ENCODE data around the gene PATE3. TPM values are rescaled to one million over a fixed set of nuclear protein-coding genes. Genes with fewer than 3 reads are reported as not detected.

Gene PATE3
- polyA plus RNA-seq, 3 donors: not detected

DNA sequence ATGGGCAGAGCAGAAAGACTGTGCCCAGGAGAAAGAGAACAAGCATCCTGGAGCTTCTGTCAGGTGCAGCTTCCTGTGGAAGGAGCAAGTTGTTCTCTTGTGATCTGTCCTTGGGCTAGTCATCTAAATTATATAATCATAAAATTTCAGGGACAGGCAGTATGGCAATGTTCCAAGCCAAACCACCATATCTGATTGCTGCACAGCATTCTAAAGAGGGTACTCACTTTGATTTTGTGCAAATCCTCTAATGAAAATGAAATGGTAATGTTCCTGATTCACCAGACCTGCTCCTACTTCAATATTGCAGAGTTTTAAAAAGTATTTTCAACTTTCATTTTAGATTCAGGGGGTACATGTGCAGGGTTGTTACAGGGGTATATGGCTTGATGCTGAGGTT, 9.2 kb upstream of the PATE3 start, which contains the start of gene PATE2:
TSS of gene PATE2 (minus strand) at position 101 of the 400 bp plus-strand sequence. CDS start at position 46, 55 bp downstream.
- Histone ChIP-seq H3K79me2 (ENCODE audit: insufficient read depth, low read length) (no peaks in the 10 kb centered on the region), H3K27ac (ENCODE audit: low read depth in 1 of 2, low read length in 2 of 2) (no peak within 1 kb of the TSS), H3K4me3 (replicated peaks in 1 of 3; ENCODE audit: low read depth in 2 of 3, low read length in 3 of 3) (no peak within 1 kb of the TSS), H3K9me3 (replicated peaks in 1 of 2; ENCODE audit: control insufficient read depth in 1 of 2, insufficient read depth in 1 of 2, low read length in 2 of 2) (no peaks in the 10 kb centered on the region), H2AFZ (ENCODE audit: insufficient read depth, low read depth, low read length, poor library complexity, severe bottlenecking) (no peak within 1 kb of the TSS), H3K9ac (ENCODE audit: insufficient read depth, low read length, poor library complexity, severe bottlenecking) (no peak within 1 kb of the TSS), H3K4me2 (replicated peaks; ENCODE audit: extremely low read depth, low read length, poor library complexity, severe bottlenecking) (no peak within 1 kb of the TSS), H3K27me3 (ENCODE audit: control insufficient read depth in 2 of 2, insufficient read depth in 2 of 2, low read length in 2 of 2) (no peaks in the 10 kb centered on the region), H3K4me1 (ENCODE audit: control insufficient read depth in 1 of 2, insufficient read depth in 2 of 2, low read length in 2 of 2) (no peaks in the 10 kb centered on the region), H4K20me1 (ENCODE audit: insufficient read depth, low read length) (no peaks in the 10 kb centered on the region), H3K36me3 (replicated peaks in 1 of 2; ENCODE audit: control insufficient read depth in 1 of 2, insufficient read depth in 2 of 2, low read length in 2 of 2) (no peaks in the 10 kb centered on the region)
- Mint-ChIP-seq H3K4me1 (no peaks in the 10 kb centered on the region), H3K27me3 (ENCODE audit: low read depth in 3 of 3) (peaks cover 0 to 3% (median 1%) of the 10 kb centered on the region in 3 donors), H3K4me3 (no peak within 1 kb of the TSS), H3K9me3 (peaks cover 0 to 9% (median 3%) of the 10 kb centered on the region in 7 donors), H3K36me3 (no peaks in the 10 kb centered on the region), H3K27ac (no peak within 1 kb of the TSS)
- TF ChIP-seq, protein P1, sequence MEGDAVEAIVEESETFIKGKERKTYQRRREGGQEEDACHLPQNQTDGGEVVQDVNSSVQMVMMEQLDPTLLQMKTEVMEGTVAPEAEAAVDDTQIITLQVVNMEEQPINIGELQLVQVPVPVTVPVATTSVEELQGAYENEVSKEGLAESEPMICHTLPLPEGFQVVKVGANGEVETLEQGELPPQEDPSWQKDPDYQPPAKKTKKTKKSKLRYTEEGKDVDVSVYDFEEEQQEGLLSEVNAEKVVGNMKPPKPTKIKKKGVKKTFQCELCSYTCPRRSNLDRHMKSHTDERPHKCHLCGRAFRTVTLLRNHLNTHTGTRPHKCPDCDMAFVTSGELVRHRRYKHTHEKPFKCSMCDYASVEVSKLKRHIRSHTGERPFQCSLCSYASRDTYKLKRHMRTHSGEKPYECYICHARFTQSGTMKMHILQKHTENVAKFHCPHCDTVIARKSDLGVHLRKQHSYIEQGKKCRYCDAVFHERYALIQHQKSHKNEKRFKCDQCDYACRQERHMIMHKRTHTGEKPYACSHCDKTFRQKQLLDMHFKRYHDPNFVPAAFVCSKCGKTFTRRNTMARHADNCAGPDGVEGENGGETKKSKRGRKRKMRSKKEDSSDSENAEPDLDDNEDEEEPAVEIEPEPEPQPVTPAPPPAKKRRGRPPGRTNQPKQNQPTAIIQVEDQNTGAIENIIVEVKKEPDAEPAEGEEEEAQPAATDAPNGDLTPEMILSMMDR (IDR thresholded peaks at IDR 0.05): no peak
- DNase-seq: no peak
- intact Hi-C loops (cut with micrococcal nuclease): no loop called here

DNA sequence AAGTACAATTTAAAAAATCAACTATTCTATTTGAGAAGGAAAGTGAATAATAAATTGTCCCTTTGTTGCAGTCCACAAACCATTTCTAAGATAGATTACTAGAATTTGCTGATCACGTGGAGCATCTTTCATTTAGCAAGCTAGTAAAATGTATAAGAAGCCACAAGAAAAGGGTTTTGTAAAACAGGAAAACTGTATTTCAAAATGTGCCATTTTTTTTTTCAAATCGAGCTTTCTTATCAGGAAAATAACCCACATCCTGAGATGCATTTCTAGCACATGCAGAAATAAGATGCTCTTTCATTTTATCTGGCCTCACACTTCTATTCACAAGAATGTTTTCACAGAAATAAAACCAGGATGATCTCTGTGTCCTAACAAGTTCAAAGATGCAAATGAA, 3.2 kb upstream of the PATE3 start:
- Mint-ChIP-seq H3K9me3 (peaks cover 0 to 11% (median 4%) of the 10 kb centered on the region in 7 donors), H3K4me1 (no peaks in the 10 kb centered on the region), H3K36me3 (no peaks in the 10 kb centered on the region), H3K4me3 (no peak overlapping the region), H3K27ac (no peak overlapping the region), H3K27me3 (ENCODE audit: low read depth in 3 of 3) (no peaks in the 10 kb centered on the region)
- Histone ChIP-seq H2AFZ (ENCODE audit: insufficient read depth, low read depth, low read length, poor library complexity, severe bottlenecking) (no peak overlapping the region), H4K20me1 (ENCODE audit: insufficient read depth, low read length) (no peaks in the 10 kb centered on the region), H3K79me2 (ENCODE audit: insufficient read depth, low read length) (no peaks in the 10 kb centered on the region), H3K9me3 (replicated peaks in 1 of 2; ENCODE audit: control insufficient read depth in 1 of 2, insufficient read depth in 1 of 2, low read length in 2 of 2) (no peaks in the 10 kb centered on the region), H3K4me1 (ENCODE audit: control insufficient read depth in 1 of 2, insufficient read depth in 2 of 2, low read length in 2 of 2) (no peaks in the 10 kb centered on the region), H3K4me2 (replicated peaks; ENCODE audit: extremely low read depth, low read length, poor library complexity, severe bottlenecking) (no peak overlapping the region), H3K36me3 (replicated peaks in 1 of 2; ENCODE audit: control insufficient read depth in 1 of 2, insufficient read depth in 2 of 2, low read length in 2 of 2) (no peaks in the 10 kb centered on the region), H3K4me3 (replicated peaks in 1 of 3; ENCODE audit: low read depth in 2 of 3, low read length in 3 of 3) (no peak overlapping the region), H3K27ac (ENCODE audit: low read depth in 1 of 2, low read length in 2 of 2) (no peak overlapping the region), H3K27me3 (ENCODE audit: control insufficient read depth in 2 of 2, insufficient read depth in 2 of 2, low read length in 2 of 2) (no peaks in the 10 kb centered on the region), H3K9ac (ENCODE audit: insufficient read depth, low read length, poor library complexity, severe bottlenecking) (no peak overlapping the region)
- intact Hi-C loops (cut with micrococcal nuclease): no loop called here
- TF ChIP-seq, protein P1 (IDR thresholded peaks at IDR 0.05): no peak
- 0% methylated on average over 1 of the region's 2 CpGs for WGBS (ENCODE audit: insufficient coverage)
- no peak for DNase-seq
